CD14-positive monocyte (primary cell): ENCODE measurements around the gene ELAVL2. TPM values are rescaled to one million over a fixed set of nuclear protein-coding genes. Genes with fewer than 3 reads are reported as not detected.
A peak's percentile ranks its signal among the peaks of the same experiment; 100 is the strongest.

Experiments used
- DNase-seq, 3 donors: peaks; one replicate each; pipeline ENCODE4 v3.0.0-alpha.2; 2011 to 2022
- H2AFZ ChIP-seq: 2 replicates; pipeline ENCODE4 v1.6.0; 2012; ENCODE audit warnings: mild to moderate bottlenecking, low read depth, low read length, inconsistent platforms; ENCODE audit not compliant: insufficient read depth, poor library complexity, severe bottlenecking
- H3K27ac ChIP-seq, 2 donors: 1 replicate in 1 of 2; 2 replicates in 1 of 2; pipeline ENCODE4 v1.5.1; 2012 to 2013; ENCODE audit warnings: low read length in 2 of 2, control low read depth in 1 of 2, inconsistent platforms in 1 of 2, low read depth in 1 of 2, mild to moderate bottlenecking in 1 of 2
- H3K27me3 ChIP-seq, 2 donors: one replicate each; pipeline versions ENCODE4 v1.6.0 to v1.6.1; 2011 to 2013; ENCODE audit warnings: low read length in 2 of 2; ENCODE audit not compliant: control insufficient read depth in 2 of 2, insufficient read depth in 2 of 2
- H3K36me3 ChIP-seq, 2 donors: replicated peaks in 1 of 2; 1 replicate in 1 of 2; 2 replicates in 1 of 2; pipeline versions ENCODE4 v1.5.1 to v1.6.1; 2012 to 2013; ENCODE audit warnings: low read length in 2 of 2, control low read depth in 1 of 2, inconsistent platforms in 1 of 2, mild to moderate bottlenecking in 1 of 2; ENCODE audit not compliant: insufficient read depth in 2 of 2, control insufficient read depth in 1 of 2
- H3K4me1 ChIP-seq, 2 donors: 1 replicate in 1 of 2; 2 replicates in 1 of 2; pipeline versions ENCODE4 v1.5.1 to v1.6.1; 2012 to 2013; ENCODE audit warnings: low read length in 2 of 2, control low read depth in 1 of 2, inconsistent platforms in 1 of 2, mild to moderate bottlenecking in 1 of 2, moderate library complexity in 1 of 2; ENCODE audit not compliant: insufficient read depth in 2 of 2, control insufficient read depth in 1 of 2
- H3K4me2 ChIP-seq: replicated peaks from 2 replicates; pipeline ENCODE3; 2012; ENCODE audit warnings: low read length, moderate library complexity, mild to moderate bottlenecking; ENCODE audit not compliant: poor library complexity, severe bottlenecking; ENCODE audit errors: extremely low read depth
- H3K4me3 ChIP-seq, 3 experiments: fragments of 200-600 bp in 1 of 3; sonication (generic) in 1 of 3; replicated peaks in 1 of 3; 1 replicate in 2 of 3; 2 replicates in 1 of 3; pipeline ENCODE4 v1.5.1; 2011 to 2013; ENCODE audit warnings: low read length in 3 of 3, mild to moderate bottlenecking in 3 of 3, control low read depth in 2 of 3, low read depth in 2 of 3, inconsistent platforms in 1 of 3, moderate library complexity in 1 of 3
- H3K79me2 ChIP-seq: 2 replicates; pipeline ENCODE4 v1.6.0; 2012; ENCODE audit warnings: mild to moderate bottlenecking, control low read depth, inconsistent platforms, low read length, moderate library complexity; ENCODE audit not compliant: insufficient read depth
- H3K9ac ChIP-seq: 2 replicates; pipeline ENCODE4 v1.6.0; 2017; ENCODE audit warnings: low read length, mild to moderate bottlenecking; ENCODE audit not compliant: insufficient read depth, poor library complexity, severe bottlenecking
- H3K9me3 ChIP-seq, 2 donors: replicated peaks in 1 of 2; 1 replicate in 1 of 2; 2 replicates in 1 of 2; pipeline versions ENCODE4 v1.5.1 to v1.6.1; 2012 to 2013; ENCODE audit warnings: low read length in 2 of 2, control low read depth in 1 of 2; ENCODE audit not compliant: control insufficient read depth in 1 of 2, insufficient read depth in 1 of 2
- H4K20me1 ChIP-seq: 2 replicates; pipeline ENCODE4 v1.6.0; 2012; ENCODE audit warnings: mild to moderate bottlenecking, low read length, control low read depth, moderate library complexity; ENCODE audit not compliant: insufficient read depth
- H3K27ac Mint-ChIP-seq, 7 donors: one replicate each; pipeline ENCODE4 v1.8.0; 2020; ENCODE audit warnings: mild to moderate bottlenecking in 7 of 7, mixed read lengths in 7 of 7, moderate library complexity in 6 of 7, inconsistent platforms in 2 of 7
- H3K27me3 Mint-ChIP-seq, 3 donors: one replicate each; pipeline ENCODE4 v1.8.0; 2021 to 2022; ENCODE audit warnings: low read depth in 3 of 3, mild to moderate bottlenecking in 3 of 3, mixed read lengths in 3 of 3, moderate library complexity in 3 of 3, inconsistent platforms in 1 of 3
- H3K36me3 Mint-ChIP-seq, 2 donors: one replicate each; pipeline ENCODE4 v1.8.0; 2020; ENCODE audit warnings: mixed read lengths in 2 of 2, inconsistent platforms in 1 of 2, mild to moderate bottlenecking in 1 of 2
- H3K4me1 Mint-ChIP-seq: one replicate; pipeline ENCODE4 v1.8.0; 2020; ENCODE audit warnings: mild to moderate bottlenecking, mixed read lengths
- H3K4me3 Mint-ChIP-seq, 2 donors: one replicate each; pipeline ENCODE4 v1.8.0; 2020; ENCODE audit warnings: mild to moderate bottlenecking in 2 of 2, mixed read lengths in 2 of 2, moderate library complexity in 1 of 2
- H3K9me3 Mint-ChIP-seq, 7 donors: one replicate each; pipeline ENCODE4 v1.8.0; 2020 to 2022; ENCODE audit warnings: mixed read lengths in 7 of 7, mild to moderate bottlenecking in 6 of 7, moderate library complexity in 6 of 7, inconsistent platforms in 2 of 7
- CTCF ChIP-seq: fragments of 200-600 bp; IDR thresholded peaks from one replicate; pipeline ENCODE4 v1.8.0; 2022; ENCODE audit warnings: antibody characterized with exemption, mild to moderate bottlenecking
- WGBS: methylation state at CpG from one replicate; pipeline ENCODE4 v1.1.5; 2013; ENCODE audit warnings: missing lambda C conversion rate; ENCODE audit not compliant: insufficient coverage; 5-methylcytosine and 5-hydroxymethylcytosine counted together
- intact Hi-C, 2 donors: fragments of 100-400 bp; cut with micrococcal nuclease; formaldehyde crosslinking; loops; one replicate each; pipeline versions ENCODE4 v1.15.0 to v1.15.1; 2023
- polyA plus RNA-seq, 3 donors: library from polyadenylated mRNA; depleted of rRNA in 1 of 3; unstranded in 2 of 3; stranded (reverse) in 1 of 3; fragments of 300-500 nt in 2 of 3; fragments of >200 nt in 1 of 3; fragmentation: Illumina TruSeq in 2 of 3; gene quantifications; 1 replicate in 2 of 3; 2 replicates in 1 of 3; pipeline ENCODE4 v1.2.3, GENCODE V29; 2012 to 2021

The ELAVL2 gene
- polyA plus RNA-seq, 3 donors, result not detected

GRCh38 chr9:23830476-23830805 lies 4.4 kb upstream of the ELAVL2 start:
- Mint-ChIP-seq H3K4me3 (peak overlapping the region in 1 of 2 donors; percentile 39), H3K27me3 (peaks cover 30 to 33% (median 33%) of the 10 kb centered on the region in 3 donors), H3K27ac (no peak overlapping the region), H3K36me3 (no peaks in the 10 kb centered on the region), H3K9me3 (peaks cover 0 to 18% (median 9%) of the 10 kb centered on the region in 7 donors), H3K4me1 (no peaks in the 10 kb centered on the region)
- Histone ChIP-seq H3K27me3 (peaks cover 28 to 56% of the 10 kb centered on the region in 2 donors), H3K36me3 (no peaks in the 10 kb centered on the region), H3K4me2 (no peak overlapping the region), H3K9me3 (peaks cover 3 to 15% of the 10 kb centered on the region in 2 donors), H3K9ac (no peak overlapping the region), H3K4me1 (no peaks in the 10 kb centered on the region), H3K79me2 (no peaks in the 10 kb centered on the region), H3K27ac (no peak overlapping the region), H3K4me3 (no peak overlapping the region), H2AFZ (no peak overlapping the region), H4K20me1 (no peaks in the 10 kb centered on the region)
- no peak for DNase-seq
- 40% methylated on average over 2 of the region's 5 CpGs for WGBS
- intact Hi-C loops, result no loop called here
- no peak for TF ChIP-seq CTCF

GRCh38 chr9:23829580-23830475 lies 3.8 kb upstream of the ELAVL2 start:
- H3K4me3 Mint-ChIP-seq, result peak overlapping the region in 1 of 2 donors; percentile 27
- TF ChIP-seq CTCF, result no peak
- H3K9me3 Mint-ChIP-seq, result peaks cover 0 to 18% (median 9%) of the 10 kb centered on the region in 7 donors
- H3K4me3 ChIP-seq, result no peak overlapping the region
- no peaks in the 10 kb centered on the region for H3K79me2 ChIP-seq
- no peak overlapping the region for H2AFZ ChIP-seq
- no peaks in the 10 kb centered on the region for H4K20me1 ChIP-seq
- no peak overlapping the region for H3K4me2 ChIP-seq
- no peak overlapping the region for H3K9ac ChIP-seq
- H3K36me3 Mint-ChIP-seq, result no peaks in the 10 kb centered on the region
- H3K36me3 ChIP-seq, result no peaks in the 10 kb centered on the region
- no peaks in the 10 kb centered on the region for H3K4me1 ChIP-seq
- intact Hi-C loops, result no loop called here
- WGBS, result 7% methylated on average over 9 of the region's 22 CpGs
- peaks cover 30 to 33% (median 33%) of the 10 kb centered on the region in 3 donors for H3K27me3 Mint-ChIP-seq
- no peak overlapping the region for H3K27ac Mint-ChIP-seq
- DNase-seq, result no peak
- H3K4me1 Mint-ChIP-seq, result no peaks in the 10 kb centered on the region
- peaks cover 34 to 63% of the 10 kb centered on the region in 2 donors for H3K27me3 ChIP-seq
- peaks cover 7 to 21% of the 10 kb centered on the region in 2 donors for H3K9me3 ChIP-seq
- no peak overlapping the region for H3K27ac ChIP-seq
